Measurements from ENCODE around the gene HNRNPLL. TPM values are rescaled to one million over a fixed set of nuclear protein-coding genes. Genes with fewer than 3 reads are reported as not detected.

The HNRNPLL gene
- total and polyA plus RNA-seq, 4 experiments from 2014 or later, result 71.2 to 105 (median 88.9) TPM

GRCh38 chr2:38632980-38633379 lies 30.3 kb upstream of the HNRNPLL start:
- no peaks in the 10 kb centered on the region for H3K9me3 ChIP-seq (ENCODE audit: control insufficient read depth in 1 of 2, low read length in 2 of 2)
- ChIA-PET CTCF (ENCODE audit: partially characterized antibody) (interaction anchor here (1.6 kb wide), 1 partner anchor 51 kb away, joined by 4 read pairs; no protein-coding TSS in a partner anchor), POLR2A (ENCODE audit: partially characterized antibody) (no interaction called here)
- intact Hi-C loops (cut with micrococcal nuclease), result no loop called here
- H3K27me3 ChIP-seq (ENCODE audit: insufficient read depth, low read length), result no peaks in the 10 kb centered on the region
- H3K4me3 ChIP-seq (ENCODE audit: low read length in 2 of 2), result no peak overlapping the region
- H3K27me3 Mint-ChIP-seq, result no peaks in the 10 kb centered on the region
- H3K27ac ChIP-seq (ENCODE audit: low read depth, low read length), result no peak overlapping the region
- H3K36me3 ChIP-seq (ENCODE audit: insufficient read depth, low read length), result no peaks in the 10 kb centered on the region
- H3K4me1 Mint-ChIP-seq, result peaks cover 10 to 16% (median 13%) of the 10 kb centered on the region in 4 donors
- DNase-seq, result no peak
- H3K27ac Mint-ChIP-seq, result no peak overlapping the region
- no peaks in the 10 kb centered on the region for H3K36me3 Mint-ChIP-seq
- no peak overlapping the region for H3K4me3 Mint-ChIP-seq
- H3K4me1 ChIP-seq (ENCODE audit: insufficient read depth, low read length), result peaks cover 18% of the 10 kb centered on the region
- peaks cover 0 to 3% (median 0%) of the 10 kb centered on the region in 8 donors for H3K9me3 Mint-ChIP-seq

- H3K9me3 Mint-ChIP-seq, result peaks cover 0 to 2% (median 0%) of the 10 kb centered on the region in 8 donors
- POLR2A ChIA-PET (ENCODE audit: partially characterized antibody), result no interaction called here
- H3K36me3 ChIP-seq (ENCODE audit: insufficient read depth, low read length), result no peaks in the 10 kb centered on the region
Measured at GRCh38 chr2:38631976-38632375, 29.2 kb upstream of the HNRNPLL start.

GRCh38 chr2:38629684-38630083 lies 27.0 kb upstream of the HNRNPLL start:
- Histone ChIP-seq H3K36me3 (ENCODE audit: insufficient read depth, low read length) (no peaks in the 10 kb centered on the region), H3K27ac (ENCODE audit: low read depth, low read length) (no peak overlapping the region), H3K4me3 (ENCODE audit: low read length in 2 of 2) (no peak overlapping the region), H3K27me3 (ENCODE audit: insufficient read depth, low read length) (no peaks in the 10 kb centered on the region), H3K4me1 (ENCODE audit: insufficient read depth, low read length) (peaks cover 32% of the 10 kb centered on the region), H3K9me3 (ENCODE audit: control insufficient read depth in 1 of 2, low read length in 2 of 2) (no peaks in the 10 kb centered on the region)
- Mint-ChIP-seq H3K4me3 (no peak overlapping the region), H3K9me3 (peaks cover 0 to 2% (median 0%) of the 10 kb centered on the region in 8 donors), H3K27ac (no peak overlapping the region), H3K27me3 (no peaks in the 10 kb centered on the region), H3K4me1 (peaks cover 27 to 35% (median 34%) of the 10 kb centered on the region in 4 donors), H3K36me3 (no peaks in the 10 kb centered on the region)
- ChIA-PET POLR2A (ENCODE audit: partially characterized antibody) (interaction anchor here (0.8 kb wide), 1 partner anchor 38 kb away, joined by 3 read pairs; no protein-coding TSS in a partner anchor), CTCF (ENCODE audit: partially characterized antibody) (interaction anchor here (0.9 to 1.5 kb wide), 2 partner anchors 24 to 37 kb away, joined by 3 read pairs; partner anchors contain the start of gene GALM)
- intact Hi-C loops (cut with micrococcal nuclease), result no loop called here
- DNase-seq, result no peak

More at GRCh38 chr2:38631976-38632375, 29.2 kb upstream of the HNRNPLL start:
- Histone ChIP-seq H3K27me3 (ENCODE audit: insufficient read depth, low read length) (no peaks in the 10 kb centered on the region), H3K9me3 (ENCODE audit: control insufficient read depth in 1 of 2, low read length in 2 of 2) (no peaks in the 10 kb centered on the region), H3K4me3 (ENCODE audit: low read length in 2 of 2) (no peak overlapping the region), H3K27ac (ENCODE audit: low read depth, low read length) (no peak overlapping the region), H3K4me1 (ENCODE audit: insufficient read depth, low read length) (peaks cover 24% of the 10 kb centered on the region)
- Mint-ChIP-seq H3K4me3 (no peak overlapping the region), H3K4me1 (peaks cover 13 to 23% (median 20%) of the 10 kb centered on the region in 4 donors), H3K27ac (no peak overlapping the region), H3K36me3 (no peaks in the 10 kb centered on the region), H3K27me3 (no peaks in the 10 kb centered on the region)
- intact Hi-C loops (cut with micrococcal nuclease), result no loop called here
- no peak for DNase-seq
- CTCF ChIA-PET (ENCODE audit: partially characterized antibody), result no interaction called here

GRCh38 chr2:38627391-38627790 lies 24.7 kb upstream of the HNRNPLL start:
- H3K36me3 Mint-ChIP-seq, result no peaks in the 10 kb centered on the region
- no peaks in the 10 kb centered on the region for H3K27me3 Mint-ChIP-seq
- Histone ChIP-seq H3K27ac (ENCODE audit: low read depth, low read length) (no peak overlapping the region), H3K4me3 (ENCODE audit: low read length in 2 of 2) (no peak overlapping the region), H3K4me1 (ENCODE audit: insufficient read depth, low read length) (peaks cover 21% of the 10 kb centered on the region), H3K27me3 (ENCODE audit: insufficient read depth, low read length) (no peaks in the 10 kb centered on the region), H3K36me3 (ENCODE audit: insufficient read depth, low read length) (no peaks in the 10 kb centered on the region), H3K9me3 (ENCODE audit: control insufficient read depth in 1 of 2, low read length in 2 of 2) (no peaks in the 10 kb centered on the region)
- H3K9me3 Mint-ChIP-seq, result peaks cover 0 to 2% (median 0%) of the 10 kb centered on the region in 8 donors
- H3K4me3 Mint-ChIP-seq, result peak overlapping the region in 1 of 8 donors; percentile 2
- peak overlapping the region in 2 of 7 donors; percentile 43 to 81 for H3K27ac Mint-ChIP-seq
- POLR2A ChIA-PET (ENCODE audit: partially characterized antibody), result interaction anchor here (1.1 to 4.4 kb wide), 11 partner anchors 14 to 124 kb away, joined by 3 to 48 read pairs (median 9); partner anchors contain the start of genes GALM, HNRNPLL and SRSF7
- DNase-seq, result no peak
- CTCF ChIA-PET (ENCODE audit: partially characterized antibody), result interaction anchor here (1.0 to 3.4 kb wide), 8 partner anchors 22 to 98 kb away, joined by 3 to 34 read pairs (median 5); partner anchors contain the start of gene GALM
- H3K4me1 Mint-ChIP-seq, result peaks cover 19 to 27% (median 26%) of the 10 kb centered on the region in 4 donors
- intact Hi-C loops (cut with micrococcal nuclease), result no loop called here

- Histone ChIP-seq H3K9me3 (ENCODE audit: control insufficient read depth in 1 of 2, low read length in 2 of 2) (no peaks in the 10 kb centered on the region), H3K27me3 (ENCODE audit: insufficient read depth, low read length) (no peaks in the 10 kb centered on the region), H3K27ac (ENCODE audit: low read depth, low read length) (peak overlapping the region; percentile 7), H3K4me1 (ENCODE audit: insufficient read depth, low read length) (peaks cover 21% of the 10 kb centered on the region), H3K4me3 (ENCODE audit: low read length in 2 of 2) (no peak overlapping the region), H3K36me3 (ENCODE audit: insufficient read depth, low read length) (no peaks in the 10 kb centered on the region)
- Mint-ChIP-seq H3K27me3 (no peaks in the 10 kb centered on the region), H3K9me3 (peaks cover 0 to 2% (median 0%) of the 10 kb centered on the region in 8 donors), H3K36me3 (no peaks in the 10 kb centered on the region), H3K4me1 (peaks cover 20 to 29% (median 26%) of the 10 kb centered on the region in 4 donors), H3K27ac (peak overlapping the region; percentile 43 to 89 (median 82)), H3K4me3 (peak overlapping the region in 7 of 8 donors; percentile 22 to 70 (median 57))
- peak; percentile 56 to 71 (median 64) for DNase-seq
- POLR2A ChIA-PET (ENCODE audit: partially characterized antibody), result interaction anchor here (0.6 to 4.4 kb wide), 22 partner anchors 11 to 124 kb away, joined by 3 to 48 read pairs (median 4); partner anchors contain the start of genes GALM, HNRNPLL and SRSF7
- intact Hi-C loops (cut with micrococcal nuclease), result loop anchor here (1.0 kb wide), 1 partner anchor 41 kb away; no protein-coding TSS in a partner anchor
- CTCF ChIA-PET (ENCODE audit: partially characterized antibody), result interaction anchor here (0.7 to 3.4 kb wide), 19 partner anchors 12 to 118 kb away, joined by 3 to 34 read pairs (median 4); partner anchors contain the start of genes GALM and HNRNPLL
Measured at GRCh38 chr2:38626326-38627035, 23.8 kb upstream of the HNRNPLL start.

GRCh38 chr2:38622210-38622609 lies 19.5 kb upstream of the HNRNPLL start:
- POLR2A ChIA-PET (ENCODE audit: partially characterized antibody), result interaction anchor here (1.1 kb wide), 1 partner anchor 11 kb away, joined by 5 read pairs; no protein-coding TSS in a partner anchor
- no peak overlapping the region for H3K27ac ChIP-seq (ENCODE audit: low read depth, low read length)
- H3K4me3 Mint-ChIP-seq, result no peak overlapping the region
- no peaks in the 10 kb centered on the region for H3K27me3 Mint-ChIP-seq
- peaks cover 18 to 28% (median 20%) of the 10 kb centered on the region in 4 donors for H3K4me1 Mint-ChIP-seq
- intact Hi-C loops (cut with micrococcal nuclease), result no loop called here
- no peaks in the 10 kb centered on the region for H3K9me3 ChIP-seq (ENCODE audit: control insufficient read depth in 1 of 2, low read length in 2 of 2)
- H3K4me1 ChIP-seq (ENCODE audit: insufficient read depth, low read length), result peaks cover 17% of the 10 kb centered on the region
- no peaks in the 10 kb centered on the region for H3K9me3 Mint-ChIP-seq
- no peak for DNase-seq
- H3K27ac Mint-ChIP-seq, result no peak overlapping the region
- CTCF ChIA-PET (ENCODE audit: partially characterized antibody), result no interaction called here
- no peaks in the 10 kb centered on the region for H3K27me3 ChIP-seq (ENCODE audit: insufficient read depth, low read length)
- H3K36me3 ChIP-seq (ENCODE audit: insufficient read depth, low read length), result no peaks in the 10 kb centered on the region
- no peak overlapping the region for H3K4me3 ChIP-seq (ENCODE audit: low read length in 2 of 2)
- H3K36me3 Mint-ChIP-seq, result no peaks in the 10 kb centered on the region

GRCh38 chr2:38621018-38621417 lies 18.3 kb upstream of the HNRNPLL start:
- H3K27ac Mint-ChIP-seq, result no peak overlapping the region
- ChIA-PET CTCF (ENCODE audit: partially characterized antibody) (interaction anchor here (0.6 kb wide), 1 partner anchor 89 kb away, joined by 3 read pairs; no protein-coding TSS in a partner anchor), POLR2A (ENCODE audit: partially characterized antibody) (interaction anchor here (0.9 to 1.2 kb wide), 3 partner anchors 10 to 43 kb away, joined by 3 to 5 read pairs (median 3); no protein-coding TSS in a partner anchor)
- Histone ChIP-seq H3K36me3 (ENCODE audit: insufficient read depth, low read length) (no peaks in the 10 kb centered on the region), H3K4me1 (ENCODE audit: insufficient read depth, low read length) (peaks cover 5% of the 10 kb centered on the region), H3K4me3 (ENCODE audit: low read length in 2 of 2) (no peak overlapping the region), H3K27me3 (ENCODE audit: insufficient read depth, low read length) (no peaks in the 10 kb centered on the region), H3K9me3 (ENCODE audit: control insufficient read depth in 1 of 2, low read length in 2 of 2) (no peaks in the 10 kb centered on the region), H3K27ac (ENCODE audit: low read depth, low read length) (no peak overlapping the region)
- H3K4me3 Mint-ChIP-seq, result no peak overlapping the region
- H3K4me1 Mint-ChIP-seq, result peaks cover 7 to 16% (median 9%) of the 10 kb centered on the region in 4 donors
- DNase-seq, result no peak
- intact Hi-C loops (cut with micrococcal nuclease), result no loop called here
- no peaks in the 10 kb centered on the region for H3K27me3 Mint-ChIP-seq
- H3K36me3 Mint-ChIP-seq, result no peaks in the 10 kb centered on the region
- H3K9me3 Mint-ChIP-seq, result no peaks in the 10 kb centered on the region
